Large intestine (tissue), 3 donors: ENCODE results near the gene BCKDHB. TPM values are rescaled to one million over a fixed set of nuclear protein-coding genes. Genes with fewer than 3 reads are reported as not detected.
"Not testable (repeated sequence)": the region's sequence is repeated elsewhere in the genome, so short reads cannot be mapped to it uniquely, and the experiment has no call there.

Source experiments
- DNase-seq, 2 donors: peaks; one replicate each; pipeline versions ENCODE4 v3.0.0 to v3.0.0-alpha.2; 2013
- H3K27ac ChIP-seq: one replicate; pipeline ENCODE4 v1.5.1; 2013; ENCODE audit warnings: low read length
- H3K27me3 ChIP-seq: 2 replicates; pipeline ENCODE4 v1.6.1; 2013; ENCODE audit warnings: low read length; ENCODE audit not compliant: control insufficient read depth, insufficient read depth
- H3K36me3 ChIP-seq: 2 replicates; pipeline ENCODE4 v1.6.1; 2013; ENCODE audit warnings: low read length; ENCODE audit not compliant: control insufficient read depth, insufficient read depth
- H3K4me1 ChIP-seq: one replicate; pipeline ENCODE4 v1.6.1; 2013; ENCODE audit warnings: low read length; ENCODE audit not compliant: control insufficient read depth, insufficient read depth
- H3K4me3 ChIP-seq: one replicate; pipeline ENCODE4 v1.5.1; 2013; ENCODE audit warnings: low read length
- H3K9me3 ChIP-seq: one replicate; pipeline ENCODE4 v1.6.1; 2013; ENCODE audit warnings: mild to moderate bottlenecking, low read depth, low read length, moderate library complexity; ENCODE audit not compliant: control insufficient read depth
- WGBS: methylation state at CpG from one replicate; pipeline ENCODE4 v1.1.5; 2013; ENCODE audit warnings: low lambda C conversion rate; ENCODE audit not compliant: insufficient coverage; 5-methylcytosine and 5-hydroxymethylcytosine counted together
- polyA plus RNA-seq: library from polyadenylated mRNA; unstranded; fragments of 120-200 nt; gene quantifications from one replicate; pipeline ENCODE4 v1.2.1, GENCODE V29; 2013

BCKDHB gene
- polyA plus RNA-seq, 1 donor = 21.0 TPM

DNA sequence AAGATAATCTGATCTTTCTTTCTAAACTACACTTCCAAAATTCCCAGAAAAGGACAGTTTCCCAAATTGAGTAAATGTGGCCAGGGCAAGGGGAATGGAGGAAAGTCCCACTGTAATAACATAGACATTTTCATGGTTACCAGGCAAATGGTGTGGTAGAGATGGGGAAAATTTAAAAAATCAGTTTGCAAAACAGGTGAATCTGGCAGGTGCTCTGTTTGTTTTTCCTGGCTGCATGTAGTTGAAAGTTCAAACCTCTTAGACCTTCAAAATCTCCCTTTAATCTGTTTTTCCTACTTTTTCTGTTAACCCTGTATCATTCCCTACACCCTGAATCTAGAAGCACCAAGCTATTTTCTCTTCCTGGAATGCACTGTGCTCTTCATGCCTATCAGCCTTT is 2.0 kb upstream of the BCKDHB start:
- H3K4me1 ChIP-seq = no peaks in the 10 kb centered on the region
- H3K36me3 ChIP-seq = no peaks in the 10 kb centered on the region
- no peaks in the 10 kb centered on the region for H3K9me3 ChIP-seq
- no peak overlapping the region for H3K4me3 ChIP-seq
- peaks cover 2% of the 10 kb centered on the region for H3K27me3 ChIP-seq
- DNase-seq = no peak
- no peak overlapping the region for H3K27ac ChIP-seq

DNA sequence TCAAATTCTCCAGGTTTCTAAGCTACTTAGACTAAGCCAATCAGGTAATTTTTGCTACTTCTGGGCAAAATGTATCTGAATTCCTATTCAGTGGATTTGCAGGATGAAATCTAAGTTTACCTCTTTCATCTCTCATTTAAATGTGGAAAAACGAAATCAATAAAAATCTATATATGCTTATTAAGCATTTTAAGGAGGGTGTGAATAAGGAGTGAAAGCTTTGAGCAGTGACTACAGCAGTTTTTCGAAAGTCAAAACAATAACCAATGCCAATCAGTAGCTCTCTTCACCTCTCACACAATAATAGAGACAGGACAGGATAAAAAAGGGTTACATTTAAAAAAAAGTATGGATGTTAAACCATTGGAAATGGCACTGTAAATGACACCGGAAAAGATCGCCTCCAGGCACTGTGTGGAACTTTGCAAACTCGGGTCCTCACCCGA is 476 bp upstream of the BCKDHB start:
- Histone ChIP-seq H3K9me3 (no peaks in the 10 kb centered on the region), H3K27me3 (no peaks in the 10 kb centered on the region), H3K27ac (peak overlapping the region; percentile 68), H3K4me1 (no peaks in the 10 kb centered on the region), H3K36me3 (no peaks in the 10 kb centered on the region), H3K4me3 (peak overlapping the region; percentile 35)
- no peak for DNase-seq
- 40% methylated on average over 1 of the region's 6 CpGs for WGBS

DNA sequence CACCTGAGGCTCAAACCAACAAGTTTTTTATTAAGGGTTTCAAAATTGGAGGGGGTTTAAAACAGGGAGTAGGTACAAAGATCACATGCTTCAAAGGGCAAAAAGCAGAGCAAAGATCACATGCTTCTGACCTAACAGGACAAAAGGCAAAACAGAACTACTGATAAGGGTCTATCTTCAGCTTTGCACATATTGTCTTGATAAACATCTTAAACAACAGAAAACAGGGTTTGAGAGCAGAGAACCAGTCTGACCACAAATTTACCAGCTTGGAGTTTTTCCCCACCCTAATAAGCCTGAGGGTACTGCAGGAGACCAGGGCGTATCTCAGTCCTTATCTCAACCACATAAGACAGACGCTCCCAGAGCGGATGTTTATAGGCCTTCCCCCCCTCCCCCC is 16.1 kb downstream of the BCKDHB start:
- not testable (repeated sequence) for DNase-seq, H3K36me3 ChIP-seq, H3K27ac ChIP-seq, H3K4me3 ChIP-seq, H3K9me3 ChIP-seq, H3K4me1 ChIP-seq, H3K27me3 ChIP-seq
- WGBS = no CpG with 5 or more reads among the region's 3 CpGs

DNA sequence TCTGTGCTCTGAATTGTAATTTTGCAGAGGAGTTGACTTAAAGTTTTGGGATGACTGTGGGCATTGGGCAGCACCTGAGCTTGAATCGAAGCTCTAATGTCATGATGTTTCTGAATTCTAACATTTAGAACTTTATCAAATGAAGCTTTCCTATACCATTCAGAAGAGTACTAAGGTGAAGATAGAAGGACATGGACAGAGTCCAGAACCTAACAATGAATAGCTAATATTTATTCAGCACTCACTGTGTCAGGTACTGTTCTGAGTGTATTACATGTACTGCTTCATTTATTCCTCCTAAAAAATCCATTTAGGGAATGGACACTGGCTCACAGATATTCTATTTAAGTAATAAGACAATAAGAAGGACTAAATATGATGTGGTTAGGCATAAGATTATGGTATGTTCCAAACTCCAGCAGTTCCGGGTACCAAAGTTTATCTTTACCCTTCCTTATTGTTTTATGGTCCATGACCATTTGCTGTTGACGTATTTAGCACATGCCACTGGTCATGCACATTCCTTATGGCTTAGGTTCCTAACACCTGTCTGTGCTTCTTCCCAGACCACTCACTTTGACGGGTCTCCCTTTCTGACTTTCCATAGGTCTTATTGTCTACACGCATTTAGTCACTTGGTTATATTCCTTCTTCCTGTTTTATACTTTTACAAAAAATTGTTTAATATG is 20.3 kb downstream of the BCKDHB start:
- peak overlapping the region; percentile 56 for H3K27ac ChIP-seq
- WGBS = 87% methylated on average over 3 of the region's 5 CpGs
- no peaks in the 10 kb centered on the region for H3K9me3 ChIP-seq
- DNase-seq = peak; percentile 58 to 86
- H3K4me3 ChIP-seq = no peak overlapping the region
- peaks cover 3% of the 10 kb centered on the region for H3K36me3 ChIP-seq
- H3K4me1 ChIP-seq = peaks cover 8% of the 10 kb centered on the region
- H3K27me3 ChIP-seq = no peaks in the 10 kb centered on the region

DNA sequence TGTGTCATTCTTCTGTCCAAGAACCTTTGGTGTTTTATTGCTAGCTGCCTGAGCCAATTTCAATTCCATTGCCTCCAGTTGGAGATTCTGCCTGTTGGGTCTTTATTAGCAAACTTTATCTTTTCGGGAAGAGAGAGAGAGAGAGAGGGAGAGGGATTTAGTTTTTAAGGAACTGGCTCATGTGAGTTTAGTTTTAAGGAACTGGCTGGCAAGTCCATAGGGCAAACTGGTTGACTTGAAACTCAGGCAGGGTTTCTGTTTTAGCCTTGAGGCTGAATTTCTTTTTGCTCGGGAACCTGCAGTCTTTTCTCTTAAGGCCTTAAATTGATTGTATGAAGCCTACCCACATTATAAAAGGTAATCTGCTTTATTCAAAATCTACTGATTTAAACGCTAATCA is 23.0 kb downstream of the BCKDHB start:
- no peaks in the 10 kb centered on the region for H3K27me3 ChIP-seq
- H3K9me3 ChIP-seq = no peaks in the 10 kb centered on the region
- WGBS = no CpG with 5 or more reads among the region's 3 CpGs
- H3K4me3 ChIP-seq = no peak overlapping the region
- H3K36me3 ChIP-seq = peaks cover 6% of the 10 kb centered on the region
- no peak overlapping the region for H3K27ac ChIP-seq
- H3K4me1 ChIP-seq = peaks cover 8% of the 10 kb centered on the region
- no peak for DNase-seq

DNA sequence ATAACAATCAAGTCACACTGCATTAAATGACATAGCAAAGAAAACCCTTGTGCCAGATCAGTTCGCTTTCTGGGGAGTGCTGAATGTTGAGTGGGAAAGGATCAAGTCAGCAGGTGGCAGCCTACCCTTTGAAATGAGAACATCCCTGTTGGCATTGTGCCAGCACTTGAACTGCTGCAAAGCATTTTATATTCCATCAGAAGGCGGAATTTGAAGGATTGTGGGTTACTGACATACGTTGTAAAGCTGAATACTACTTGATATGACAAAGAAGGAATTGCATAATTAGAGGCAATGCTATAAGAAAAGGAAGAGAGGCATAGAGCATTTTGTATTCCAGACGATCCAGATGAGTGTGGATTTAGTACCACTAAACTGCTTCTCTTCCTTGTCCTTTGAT is 26.5 kb downstream of the BCKDHB start:
- Histone ChIP-seq H3K4me1 (no peaks in the 10 kb centered on the region), H3K27me3 (no peaks in the 10 kb centered on the region), H3K4me3 (no peak overlapping the region), H3K9me3 (no peaks in the 10 kb centered on the region), H3K27ac (no peak overlapping the region), H3K36me3 (peaks cover 6% of the 10 kb centered on the region)
- DNase-seq = peak; percentile 51 to 54
- WGBS = 53% methylated on average over 2 of the region's 4 CpGs

DNA sequence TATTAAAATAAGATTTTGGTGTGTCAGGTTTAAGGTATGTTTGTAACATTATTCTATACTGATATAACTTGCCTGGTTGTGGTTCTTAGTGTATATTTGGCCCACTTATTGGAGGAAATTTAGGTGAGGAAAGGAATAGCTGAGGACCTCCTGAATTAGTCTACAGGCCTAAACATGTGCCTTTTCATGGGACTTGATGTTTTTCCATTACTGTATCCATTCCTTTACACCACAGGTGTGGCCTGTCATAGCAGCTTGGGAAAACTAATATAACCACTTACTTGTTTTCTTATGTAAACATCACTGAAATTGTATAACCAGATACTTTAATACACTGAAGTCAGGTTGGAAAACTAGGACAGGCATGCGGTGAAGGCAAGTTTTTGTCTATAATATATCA is 27.6 kb downstream of the BCKDHB start:
- no peak overlapping the region for H3K4me3 ChIP-seq
- H3K4me1 ChIP-seq = no peaks in the 10 kb centered on the region
- H3K9me3 ChIP-seq = no peaks in the 10 kb centered on the region
- DNase-seq = no peak
- H3K27ac ChIP-seq = no peak overlapping the region
- H3K36me3 ChIP-seq = peaks cover 6% of the 10 kb centered on the region
- WGBS = no CpG with 5 or more reads among the region's 1 CpG
- H3K27me3 ChIP-seq = no peaks in the 10 kb centered on the region

DNA sequence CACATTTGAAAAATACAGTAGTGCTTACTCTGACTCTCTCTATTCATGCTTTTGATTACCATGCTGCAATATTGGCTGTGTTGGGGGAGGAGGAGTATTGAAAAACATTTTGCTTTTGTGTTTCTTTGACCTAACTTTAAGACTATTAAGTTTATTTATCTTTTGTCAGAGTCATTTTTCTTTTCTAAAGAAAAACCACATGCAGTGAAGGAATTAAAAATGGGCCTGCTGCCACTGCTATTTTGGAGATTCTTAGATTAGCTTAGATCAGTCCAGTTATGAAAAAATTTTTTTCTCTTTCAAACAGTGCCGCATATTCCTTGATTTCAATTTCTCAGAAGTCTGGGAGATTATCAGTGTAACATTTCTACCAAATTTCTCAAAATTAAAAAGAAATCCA is 36.1 kb downstream of the BCKDHB start:
- Histone ChIP-seq H3K27me3 (no peaks in the 10 kb centered on the region), H3K4me3 (no peak overlapping the region), H3K9me3 (no peaks in the 10 kb centered on the region), H3K27ac (no peak overlapping the region), H3K4me1 (no peaks in the 10 kb centered on the region), H3K36me3 (peaks cover 6% of the 10 kb centered on the region)
- 100% methylated on average over 1 of the region's 1 CpG for WGBS
- DNase-seq = no peak

DNA sequence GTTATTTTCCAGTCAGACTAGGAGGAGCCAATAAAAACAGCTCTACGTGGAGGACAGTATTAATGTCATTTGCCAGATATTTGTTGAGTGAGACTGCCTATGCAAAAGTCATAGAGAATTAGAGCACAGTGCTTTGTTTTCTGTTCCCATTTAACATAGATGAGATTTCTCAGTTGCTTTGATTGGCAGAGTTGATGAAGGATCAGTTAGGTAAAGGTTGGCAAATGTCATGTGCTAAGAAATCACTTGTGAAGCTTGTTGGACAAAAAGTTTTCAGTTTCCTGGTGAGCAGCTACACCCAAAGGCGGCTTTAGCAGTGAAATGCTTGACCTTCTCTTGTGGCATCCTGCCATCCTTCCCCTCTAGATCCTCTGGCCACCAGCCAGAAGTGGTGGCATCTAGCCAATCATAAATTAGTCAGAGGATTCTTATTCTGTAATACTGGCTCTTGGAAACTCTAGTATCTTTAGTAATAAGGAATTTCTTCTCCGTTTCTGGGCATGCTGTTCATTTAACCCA is 37.0 kb downstream of the BCKDHB start:
- no peaks in the 10 kb centered on the region for H3K4me1 ChIP-seq
- no peak overlapping the region for H3K4me3 ChIP-seq
- peaks cover 8% of the 10 kb centered on the region for H3K36me3 ChIP-seq
- DNase-seq = peak in 1 of 2 donors; percentile 4
- 73% methylated on average over 2 of the region's 3 CpGs for WGBS
- H3K9me3 ChIP-seq = no peaks in the 10 kb centered on the region
- H3K27me3 ChIP-seq = no peaks in the 10 kb centered on the region
- no peak overlapping the region for H3K27ac ChIP-seq

DNA sequence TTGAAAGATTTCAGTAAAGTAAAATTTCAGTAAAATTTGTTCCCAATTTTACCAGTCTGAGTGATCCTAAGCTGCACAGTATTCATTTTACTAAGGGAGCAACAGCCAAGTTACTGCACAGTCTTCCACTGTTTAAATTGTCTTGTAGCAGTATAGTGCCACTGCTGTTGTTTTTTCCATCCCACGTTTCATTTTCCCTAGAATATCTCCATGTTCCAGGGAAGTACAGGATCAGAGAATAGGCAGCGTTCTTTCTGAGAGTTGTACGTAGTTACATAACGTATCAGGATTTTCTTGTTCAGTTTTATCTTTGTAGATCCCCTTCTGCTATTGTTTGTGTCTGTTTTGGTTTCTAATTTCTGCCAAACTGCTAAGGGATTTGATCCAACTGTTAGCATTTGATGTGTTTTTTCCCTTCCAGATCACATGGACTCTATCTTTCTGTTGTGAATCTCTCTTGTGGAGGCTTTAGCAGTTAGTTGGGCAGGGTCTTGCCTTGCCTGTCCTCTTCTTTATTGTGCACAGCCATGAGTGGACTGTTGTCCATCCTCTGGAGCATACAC is 38.4 kb downstream of the BCKDHB start:
- peaks cover 8% of the 10 kb centered on the region for H3K36me3 ChIP-seq
- no peaks in the 10 kb centered on the region for H3K9me3 ChIP-seq
- WGBS = 100% methylated on average over 3 of the region's 4 CpGs
- H3K4me1 ChIP-seq = no peaks in the 10 kb centered on the region
- no peaks in the 10 kb centered on the region for H3K27me3 ChIP-seq
- no peak overlapping the region for H3K27ac ChIP-seq
- DNase-seq = no peak
- H3K4me3 ChIP-seq = no peak overlapping the region

DNA sequence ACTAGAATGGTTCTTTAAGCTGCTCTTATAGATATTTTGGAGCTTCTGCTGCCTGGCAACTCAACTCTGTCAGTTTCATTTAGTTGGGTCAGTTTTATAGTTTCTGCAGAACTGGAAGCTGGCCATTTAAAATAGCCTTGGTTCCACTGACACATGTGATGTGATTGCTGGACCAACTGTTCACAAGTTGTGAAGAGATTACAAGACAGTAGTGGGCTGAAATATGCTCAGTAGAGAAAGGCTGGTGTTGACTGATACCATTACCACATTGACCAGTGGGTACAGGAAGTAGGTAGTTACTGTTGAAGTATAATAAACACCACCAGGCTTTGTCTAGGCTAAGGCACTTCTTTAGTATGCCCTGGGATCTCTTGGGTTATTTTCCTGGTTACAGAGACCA is 39.0 kb downstream of the BCKDHB start:
- DNase-seq = no peak
- no peak overlapping the region for H3K4me3 ChIP-seq
- no peaks in the 10 kb centered on the region for H3K27me3 ChIP-seq
- H3K27ac ChIP-seq = no peak overlapping the region
- H3K9me3 ChIP-seq = no peaks in the 10 kb centered on the region
- no peaks in the 10 kb centered on the region for H3K4me1 ChIP-seq
- H3K36me3 ChIP-seq = peaks cover 8% of the 10 kb centered on the region
